Omental fat pad (tissue), 4 donors: ENCODE results near the gene CCDC28A. TPM values are rescaled to one million over a fixed set of nuclear protein-coding genes. Genes with fewer than 3 reads are reported as not detected.

ENCODE experiments used
- ATAC-seq: fragments of 150-250 bp; one replicate; pipeline ENCODE4 v1.9.1; 2016; ENCODE audit warnings: mild to moderate bottlenecking, moderate library complexity; ENCODE audit not compliant: low FRiP score
- DNase-seq: peaks from one replicate; pipeline ENCODE4 v3.0.0-alpha.2; 2019; ENCODE audit warnings: low spot score
- total RNA-seq, 4 donors: library from RNA; depleted of rRNA; stranded (reverse); fragments of >200 nt; gene quantifications; one replicate each; pipeline ENCODE4 v1.1.0, GENCODE V29; 2016
- TF ChIP-seq, protein P1 (sequence below), 3 donors: fragments of 450-650 bp; IDR thresholded peaks; one replicate each; pipeline ENCODE4 v1.5.1; 2016 to 2017; ENCODE audit warnings: antibody characterized with exemption in 3 of 3, mild to moderate bottlenecking in 3 of 3, moderate library complexity in 2 of 3

Gene CCDC28A
- total RNA-seq, 4 donors from 2014 or later = 10.1 to 25.7 (median 12.8) TPM

DNA sequence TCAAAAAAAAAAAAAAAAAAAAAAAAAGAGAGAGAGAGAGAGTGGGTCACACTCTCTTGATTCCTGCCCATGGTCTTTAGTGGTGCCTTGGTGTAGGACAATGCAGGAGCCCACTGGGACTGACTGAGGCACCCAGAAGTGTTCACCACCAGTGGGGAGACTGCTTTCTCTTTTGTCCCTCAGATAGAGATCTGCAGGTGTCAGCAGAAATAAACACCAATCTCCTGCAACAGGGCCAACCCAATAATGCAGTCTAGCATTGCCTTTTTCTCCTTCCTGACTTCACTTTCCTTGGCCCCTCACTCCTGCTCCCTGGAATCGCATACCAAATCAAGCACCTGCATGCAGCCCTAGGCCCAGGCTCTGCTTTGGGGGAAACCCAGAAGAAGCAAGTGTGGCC is 39.0 kb upstream of the CCDC28A start:
- TF ChIP-seq, protein P1, sequence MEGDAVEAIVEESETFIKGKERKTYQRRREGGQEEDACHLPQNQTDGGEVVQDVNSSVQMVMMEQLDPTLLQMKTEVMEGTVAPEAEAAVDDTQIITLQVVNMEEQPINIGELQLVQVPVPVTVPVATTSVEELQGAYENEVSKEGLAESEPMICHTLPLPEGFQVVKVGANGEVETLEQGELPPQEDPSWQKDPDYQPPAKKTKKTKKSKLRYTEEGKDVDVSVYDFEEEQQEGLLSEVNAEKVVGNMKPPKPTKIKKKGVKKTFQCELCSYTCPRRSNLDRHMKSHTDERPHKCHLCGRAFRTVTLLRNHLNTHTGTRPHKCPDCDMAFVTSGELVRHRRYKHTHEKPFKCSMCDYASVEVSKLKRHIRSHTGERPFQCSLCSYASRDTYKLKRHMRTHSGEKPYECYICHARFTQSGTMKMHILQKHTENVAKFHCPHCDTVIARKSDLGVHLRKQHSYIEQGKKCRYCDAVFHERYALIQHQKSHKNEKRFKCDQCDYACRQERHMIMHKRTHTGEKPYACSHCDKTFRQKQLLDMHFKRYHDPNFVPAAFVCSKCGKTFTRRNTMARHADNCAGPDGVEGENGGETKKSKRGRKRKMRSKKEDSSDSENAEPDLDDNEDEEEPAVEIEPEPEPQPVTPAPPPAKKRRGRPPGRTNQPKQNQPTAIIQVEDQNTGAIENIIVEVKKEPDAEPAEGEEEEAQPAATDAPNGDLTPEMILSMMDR (IDR thresholded peaks at IDR 0.05) = no peak
- DNase-seq = no peak
- ATAC-seq = no peak

DNA sequence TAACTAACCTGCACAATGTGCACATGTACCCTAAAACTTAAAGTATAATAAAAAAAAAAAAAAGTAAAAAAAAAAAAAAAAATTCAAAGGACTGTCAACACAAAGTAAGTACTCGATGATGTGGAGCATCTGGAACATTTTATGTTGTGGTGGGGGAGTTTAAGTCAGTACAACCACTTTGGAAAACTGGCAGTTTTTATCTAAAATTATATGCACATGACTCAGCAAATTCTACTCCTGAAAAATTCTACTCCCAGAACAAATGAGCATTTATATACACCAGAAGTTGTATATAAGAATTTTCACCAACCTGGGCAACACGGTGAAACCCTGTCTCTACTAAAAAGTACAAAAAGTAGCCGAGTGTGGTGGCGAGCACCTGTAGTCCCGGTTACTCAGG is 36.9 kb upstream of the CCDC28A start:
- no peak for DNase-seq
- TF ChIP-seq, protein P1 (IDR thresholded peaks at IDR 0.05) = no peak
- ATAC-seq = no peak

DNA sequence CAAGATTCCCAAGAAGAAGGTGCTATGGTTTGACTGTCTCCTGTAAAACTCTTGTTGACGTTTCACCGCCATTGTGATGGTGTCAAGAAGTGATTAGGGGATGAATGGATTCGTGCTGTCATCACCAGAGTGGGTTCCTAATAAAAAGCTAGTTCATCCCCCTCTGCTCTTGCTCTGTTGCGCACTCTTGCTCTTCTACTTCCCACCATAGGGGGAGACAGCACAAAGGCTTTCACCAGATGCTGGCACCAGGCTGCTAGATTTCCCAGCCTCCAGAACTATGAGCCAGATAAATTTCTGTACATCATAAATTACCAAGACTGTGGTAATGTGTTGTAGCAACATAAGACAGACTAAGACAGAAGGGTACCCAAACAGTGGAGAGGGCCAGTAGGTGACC is 21.6 kb upstream of the CCDC28A start:
- ATAC-seq = no peak
- DNase-seq = no peak
- TF ChIP-seq, protein P1 (IDR thresholded peaks at IDR 0.05) = no peak

DNA sequence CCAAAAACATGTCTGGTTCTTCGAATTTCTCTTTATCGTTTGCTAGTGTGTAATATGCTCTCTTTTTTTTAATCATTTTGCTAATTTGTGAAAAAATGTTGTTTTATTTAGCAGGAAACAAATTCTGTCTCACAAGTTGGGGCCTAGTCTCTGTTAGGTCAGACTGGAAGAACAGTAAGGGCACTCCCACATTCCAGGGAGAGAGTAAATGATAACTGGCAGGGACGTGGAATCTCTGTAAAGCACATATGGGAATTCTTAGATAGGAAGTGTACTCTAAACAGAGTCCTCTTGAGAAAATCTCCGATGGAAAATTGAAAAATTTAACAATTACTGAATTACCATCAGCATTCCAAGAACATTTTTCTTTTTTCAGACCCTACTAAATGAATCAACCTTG is 16.4 kb upstream of the CCDC28A start:
- ATAC-seq (no peak), DNase-seq (no peak)
- TF ChIP-seq, protein P1 (IDR thresholded peaks at IDR 0.05) = no peak

DNA sequence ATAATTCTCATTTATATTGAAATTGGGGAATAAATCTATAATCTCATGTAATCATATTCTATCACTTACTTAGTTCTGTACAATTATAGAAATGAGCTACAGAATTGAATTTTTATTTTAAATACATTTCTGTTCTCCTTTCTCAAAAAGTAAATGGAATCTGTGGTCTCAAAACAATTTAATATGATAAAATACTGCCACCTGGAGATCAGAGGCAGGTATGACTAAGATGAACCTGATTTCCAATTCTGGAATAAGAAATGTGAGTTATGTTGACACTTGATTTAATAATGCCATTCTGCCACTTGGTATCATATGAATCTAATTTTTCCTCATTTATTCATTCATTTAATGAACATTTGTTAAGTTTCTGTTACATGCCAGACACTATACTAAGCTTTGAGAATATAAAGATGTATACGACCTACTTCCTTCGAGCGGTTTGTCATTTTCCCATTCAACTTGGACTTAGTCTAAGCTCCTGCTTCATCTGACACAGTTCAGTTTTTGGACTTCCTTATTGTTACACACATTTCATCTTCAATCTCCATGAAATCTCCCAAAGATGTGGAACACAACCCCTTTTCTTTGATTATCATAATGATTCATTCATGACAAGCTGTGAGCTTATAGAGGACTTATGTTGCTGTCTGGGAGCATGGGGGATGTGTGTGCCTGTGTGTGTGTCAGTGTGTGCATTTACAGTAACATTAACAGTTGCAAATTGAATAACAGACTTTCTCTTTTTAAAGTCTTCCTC is 7.5 kb upstream of the CCDC28A start:
- ATAC-seq (peak; percentile 43), DNase-seq (no peak)
- TF ChIP-seq, protein P1 (IDR thresholded peaks at IDR 0.05) = peak in 1 of 3 donors; percentile 24

DNA sequence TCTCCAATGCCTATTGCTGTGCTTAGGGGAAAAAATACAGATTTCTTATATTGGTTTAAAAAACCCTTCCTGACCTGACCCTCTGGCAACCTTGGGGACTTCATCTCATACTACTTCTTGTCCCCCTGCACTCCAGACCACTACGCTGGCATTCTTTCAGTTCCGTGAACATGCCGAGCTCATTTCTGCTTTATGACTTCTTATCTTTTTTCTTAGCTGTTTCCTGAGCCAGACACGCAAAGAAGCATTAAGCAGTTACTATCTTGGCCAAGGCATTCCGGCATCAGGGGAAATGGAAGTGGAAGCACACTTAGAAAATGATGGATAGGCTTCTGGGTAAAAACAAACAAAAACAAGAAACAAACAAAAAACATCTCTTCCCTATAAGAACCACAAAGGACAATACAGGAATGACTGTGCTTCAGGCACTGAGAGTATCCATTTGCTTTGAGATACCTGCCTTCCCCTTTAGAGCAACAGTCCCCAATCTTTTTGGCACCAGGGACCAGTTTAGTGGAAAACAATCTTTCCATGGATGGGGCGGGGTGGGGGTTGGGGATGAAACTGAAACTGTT is 4.4 kb upstream of the CCDC28A start:
- no peak for DNase-seq
- no peak for ATAC-seq
- TF ChIP-seq, protein P1 (IDR thresholded peaks at IDR 0.05) = no peak
